KG1 (cell line): ENCODE results near the gene SASS6.

ENCODE experiments used
- DNase-seq: peaks from one replicate; lab custom pipeline; 2025; lab: John Stamatoyannopoulos, UW

SASS6 gene, protein sequence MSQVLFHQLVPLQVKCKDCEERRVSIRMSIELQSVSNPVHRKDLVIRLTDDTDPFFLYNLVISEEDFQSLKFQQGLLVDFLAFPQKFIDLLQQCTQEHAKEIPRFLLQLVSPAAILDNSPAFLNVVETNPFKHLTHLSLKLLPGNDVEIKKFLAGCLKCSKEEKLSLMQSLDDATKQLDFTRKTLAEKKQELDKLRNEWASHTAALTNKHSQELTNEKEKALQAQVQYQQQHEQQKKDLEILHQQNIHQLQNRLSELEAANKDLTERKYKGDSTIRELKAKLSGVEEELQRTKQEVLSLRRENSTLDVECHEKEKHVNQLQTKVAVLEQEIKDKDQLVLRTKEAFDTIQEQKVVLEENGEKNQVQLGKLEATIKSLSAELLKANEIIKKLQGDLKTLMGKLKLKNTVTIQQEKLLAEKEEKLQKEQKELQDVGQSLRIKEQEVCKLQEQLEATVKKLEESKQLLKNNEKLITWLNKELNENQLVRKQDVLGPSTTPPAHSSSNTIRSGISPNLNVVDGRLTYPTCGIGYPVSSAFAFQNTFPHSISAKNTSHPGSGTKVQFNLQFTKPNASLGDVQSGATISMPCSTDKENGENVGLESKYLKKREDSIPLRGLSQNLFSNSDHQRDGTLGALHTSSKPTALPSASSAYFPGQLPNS

DNA sequence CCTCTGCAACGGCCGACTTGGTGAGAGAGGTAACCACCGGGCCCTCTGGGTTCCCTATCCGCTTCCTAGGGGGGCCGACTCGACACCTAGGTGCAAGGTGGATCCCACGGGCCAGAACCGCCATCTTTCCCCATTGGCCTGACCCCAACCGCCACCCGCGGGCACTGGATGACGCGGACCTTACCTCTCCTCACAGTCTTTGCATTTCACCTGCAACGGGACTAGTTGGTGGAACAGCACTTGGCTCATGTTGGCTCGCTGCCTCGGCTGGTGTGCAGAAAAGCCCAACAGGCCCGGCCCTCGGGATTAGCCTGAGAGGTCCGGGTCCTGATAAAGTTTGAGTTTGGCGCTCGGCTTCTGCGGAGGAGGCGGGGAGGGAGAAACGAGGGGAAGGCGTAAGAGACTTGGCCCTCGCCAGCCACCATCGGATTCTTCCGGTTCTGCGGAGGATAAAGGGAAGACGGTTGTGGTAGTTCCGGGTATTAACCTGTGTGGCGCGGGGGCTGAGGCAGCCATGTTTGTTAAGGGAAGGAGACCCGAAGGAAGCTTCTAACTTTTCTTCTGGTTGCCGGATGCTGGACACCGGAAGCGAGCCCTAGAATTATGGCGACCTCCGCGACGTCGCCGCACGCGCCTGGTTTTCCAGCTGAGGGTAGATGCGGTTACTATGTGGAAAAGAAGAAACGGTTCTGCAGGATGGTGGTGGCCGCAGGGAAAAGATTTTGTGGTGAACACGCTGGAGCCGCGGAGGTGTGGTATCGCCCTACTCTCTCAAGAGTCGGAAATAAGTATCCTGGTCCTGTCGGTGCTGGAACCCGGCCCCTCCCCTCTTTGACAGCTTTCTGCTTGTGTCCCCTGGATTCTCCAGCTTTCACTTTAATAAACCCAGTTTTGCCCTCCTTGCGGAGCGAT lies at the start of gene SASS6, which contains the start of gene TRMT13:
Gene SASS6 (minus strand): TSS at position 365 of the 912 bp plus-strand sequence. CDS start 116 bp downstream, at position 249.
Gene TRMT13 (plus strand): TSS at position 598 of the 912 bp plus-strand sequence. CDS start 6 bp downstream, at position 604.
- DNase-seq = peak; percentile 92

GRCh38 chr1:100178091-100178490 lies 45.4 kb upstream of the SASS6 start, which contains the start of gene LRRC39:
Gene LRRC39, minus strand, starts transcription at chr1:100178256. Its CDS starts 9,740 bp downstream, at chr1:100168516.
- DNase-seq = no peak

- DNase-seq = no peak
Observed at GRCh38 chr1:100177295-100178041, 44.7 kb upstream of the SASS6 start.

- no peak for DNase-seq
Observed at GRCh38 chr1:100168051-100168450, 35.3 kb upstream of the SASS6 start.

DNA sequence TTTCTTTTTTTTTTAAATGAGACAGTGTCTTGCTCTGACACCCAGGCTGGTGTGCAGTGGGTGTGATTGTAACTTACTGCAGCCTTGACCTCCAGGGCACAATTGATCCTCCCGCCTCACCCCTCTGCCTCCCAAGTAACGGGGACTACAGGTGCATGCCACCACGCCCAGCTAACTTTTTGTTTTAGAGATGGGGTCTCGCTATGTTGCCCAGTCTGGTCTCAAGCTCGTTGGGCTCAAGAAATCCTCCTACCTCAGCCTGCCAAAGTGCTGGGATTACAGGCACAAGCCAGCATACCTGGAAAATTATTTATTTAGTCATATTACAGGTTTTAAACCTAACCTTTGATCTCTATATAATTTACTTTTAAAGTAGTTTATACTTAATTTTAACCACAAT lies 32.0 kb upstream of the SASS6 start:
- DNase-seq = no peak

- no peak for DNase-seq
Observed at GRCh38 chr1:100164216-100164615, 31.5 kb upstream of the SASS6 start.

DNA sequence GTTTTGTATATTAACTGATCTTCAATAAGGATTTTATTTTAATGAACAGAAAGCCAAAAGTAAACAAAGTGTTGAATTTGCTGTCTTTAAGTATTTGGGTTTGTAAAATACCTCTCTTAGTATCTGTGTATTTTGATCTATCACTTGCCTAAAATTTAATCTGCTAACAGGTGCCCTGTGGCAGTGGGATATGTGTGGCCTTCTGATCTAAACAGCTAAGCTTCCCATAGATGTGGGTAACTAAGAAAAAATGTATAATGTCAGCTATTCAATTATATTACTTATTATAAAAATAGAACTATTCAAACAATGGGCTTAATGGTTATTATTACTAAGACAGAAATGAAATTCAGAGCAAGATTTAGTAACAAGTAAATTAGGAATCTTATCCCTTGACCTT lies 30.2 kb upstream of the SASS6 start:
- DNase-seq = no peak

DNA sequence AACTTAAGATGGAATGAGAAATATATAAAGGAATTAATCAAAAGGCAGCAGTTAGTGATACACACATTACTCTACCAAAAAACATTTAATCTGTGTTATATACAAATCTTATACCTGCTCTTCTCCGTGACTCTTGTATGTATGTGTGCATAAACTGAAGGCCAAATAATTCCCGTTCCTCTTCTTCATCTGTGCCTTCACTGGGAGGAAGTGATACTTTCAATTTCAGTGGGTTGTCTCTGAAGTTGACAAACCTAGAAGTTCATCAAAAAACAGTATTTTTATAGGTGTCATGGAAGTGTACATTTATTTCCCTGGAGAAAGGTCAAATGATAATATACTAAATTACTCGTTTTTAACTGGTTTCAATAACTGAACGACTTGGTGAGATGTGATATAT lies 19.5 kb upstream of the SASS6 start:
- DNase-seq = no peak

- no peak for DNase-seq
Observed at GRCh38 chr1:100151679-100152078, 18.9 kb upstream of the SASS6 start.

- DNase-seq = no peak
Observed at GRCh38 chr1:100147875-100148274, 15.1 kb upstream of the SASS6 start.

DNA sequence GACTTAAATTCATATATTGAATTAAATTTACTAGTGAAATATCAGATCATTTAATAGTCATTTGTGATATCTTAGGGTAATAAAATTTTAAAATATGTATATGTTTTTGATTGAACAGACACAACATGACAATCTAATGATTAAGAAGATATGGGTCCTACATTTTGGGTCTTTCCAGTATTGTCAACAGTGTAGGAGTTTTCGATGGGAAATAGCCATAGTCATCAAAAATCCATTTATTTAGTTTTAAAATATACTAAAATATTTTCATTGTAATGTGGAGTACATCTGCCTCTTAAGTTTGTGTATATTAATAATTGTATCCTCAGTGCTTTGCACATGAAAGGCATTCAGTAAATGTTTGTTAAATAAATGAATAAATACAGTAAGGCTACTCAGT lies 14.2 kb upstream of the SASS6 start:
- DNase-seq = no peak

DNA sequence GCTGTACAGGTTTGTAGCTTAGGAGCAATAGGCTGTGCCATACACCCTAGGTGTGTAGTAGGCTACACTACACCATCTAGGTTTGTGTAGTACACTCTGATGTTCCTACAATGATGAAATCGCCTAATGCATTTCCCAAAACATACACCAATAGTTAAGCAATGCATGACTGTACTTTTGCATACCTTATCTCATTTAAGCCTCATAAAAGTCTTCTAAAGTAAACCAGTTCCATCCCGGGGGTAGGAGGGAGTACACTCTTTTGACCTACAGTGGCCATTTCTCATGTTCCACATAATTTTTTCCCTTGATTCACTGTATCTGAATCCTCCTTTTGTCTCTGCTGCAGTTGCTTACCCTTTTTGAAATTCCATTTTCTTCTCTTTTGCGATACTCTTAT lies 12.4 kb upstream of the SASS6 start:
- DNase-seq = no peak

DNA sequence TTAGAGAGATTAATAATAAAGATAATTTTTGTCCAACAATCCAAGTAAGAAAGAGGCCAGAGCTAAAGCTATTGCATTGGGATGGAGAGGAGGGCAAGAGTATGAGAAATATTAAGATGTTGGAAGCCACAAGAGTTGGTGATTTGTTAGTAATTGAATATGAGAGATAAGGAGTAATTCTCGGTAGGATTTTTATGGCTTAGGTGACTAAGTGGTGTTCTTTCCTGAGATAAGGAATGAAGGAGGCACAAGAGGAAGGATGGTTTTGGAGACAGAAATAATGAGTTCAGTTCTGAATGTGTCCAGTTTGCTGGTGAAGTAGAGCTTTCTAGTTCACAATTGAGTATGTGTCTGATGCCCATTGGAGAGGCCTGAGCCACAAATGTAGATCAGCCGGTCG lies 9.6 kb upstream of the SASS6 start:
- DNase-seq = no peak

GRCh38 chr1:100141192-100141591 lies 8.5 kb upstream of the SASS6 start:
- no peak for DNase-seq

DNA sequence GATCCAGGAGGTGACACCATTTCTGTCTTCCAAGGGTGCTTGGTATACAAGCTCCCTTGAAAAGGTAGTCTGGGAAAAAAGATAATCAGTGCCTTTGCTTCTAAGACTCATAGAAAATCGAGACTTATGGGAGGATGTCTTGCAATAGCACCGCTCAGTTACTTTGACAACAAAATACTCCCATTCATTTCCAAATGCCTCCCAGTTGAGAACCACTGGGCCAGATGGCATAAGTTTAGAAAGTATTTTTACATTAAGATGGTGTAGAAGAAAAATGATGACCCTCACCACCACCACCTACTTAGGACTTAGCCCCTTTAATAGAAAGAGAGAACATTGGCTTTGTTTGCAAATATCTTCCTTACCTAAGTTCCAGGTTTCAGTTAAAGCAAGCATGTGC lies 4.9 kb upstream of the SASS6 start:
- no peak for DNase-seq

DNA sequence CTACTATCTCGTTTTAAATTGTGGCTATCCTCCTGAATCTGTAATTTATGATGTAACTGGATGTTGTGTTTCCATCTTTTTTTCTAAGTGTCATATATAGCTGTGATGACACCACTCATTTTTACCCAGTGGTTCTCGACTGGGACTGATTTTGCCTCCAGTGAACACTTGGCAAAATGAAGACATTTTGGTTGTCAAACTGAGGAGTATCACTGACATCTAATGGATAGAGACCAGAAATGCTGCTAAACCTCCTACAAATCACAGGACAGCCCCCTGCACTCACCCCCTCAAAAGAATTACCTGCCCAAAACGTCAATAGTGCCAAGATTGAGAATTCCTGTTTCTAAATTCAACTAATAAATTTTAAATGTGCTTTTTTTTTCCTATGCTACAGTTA lies 2.1 kb upstream of the SASS6 start:
- DNase-seq = no peak

GRCh38 chr1:100131623-100132022 lies 1.1 kb downstream of the SASS6 start:
- no peak for DNase-seq

DNA sequence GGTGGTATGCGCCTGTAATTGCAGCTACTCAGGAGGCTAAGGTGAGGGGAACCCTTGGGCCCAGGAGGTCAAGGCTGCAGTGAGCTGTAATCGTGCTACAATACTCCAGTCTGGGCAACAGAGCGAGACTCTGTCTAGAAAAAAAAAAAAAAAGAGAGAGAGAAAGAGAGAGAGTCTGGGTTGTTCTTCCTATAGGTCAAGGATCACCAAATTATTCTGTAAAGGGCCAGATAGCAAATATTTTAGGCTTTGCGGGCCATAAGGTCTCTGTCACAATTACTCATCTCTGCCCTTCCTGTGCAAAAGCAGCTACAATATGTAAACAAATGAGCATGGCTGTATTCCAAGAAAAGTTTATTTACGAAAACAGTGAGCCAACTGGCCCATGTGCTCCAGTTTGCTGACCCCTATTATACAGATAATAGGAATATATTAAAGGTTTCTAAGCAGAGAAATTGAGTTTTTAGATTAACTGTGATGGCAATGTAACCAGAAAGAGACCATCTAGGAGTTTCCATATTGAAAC lies 2.1 kb downstream of the SASS6 start:
- DNase-seq = no peak

- DNase-seq = no peak
Observed at GRCh38 chr1:100127226-100127625, 5.5 kb downstream of the SASS6 start.

DNA sequence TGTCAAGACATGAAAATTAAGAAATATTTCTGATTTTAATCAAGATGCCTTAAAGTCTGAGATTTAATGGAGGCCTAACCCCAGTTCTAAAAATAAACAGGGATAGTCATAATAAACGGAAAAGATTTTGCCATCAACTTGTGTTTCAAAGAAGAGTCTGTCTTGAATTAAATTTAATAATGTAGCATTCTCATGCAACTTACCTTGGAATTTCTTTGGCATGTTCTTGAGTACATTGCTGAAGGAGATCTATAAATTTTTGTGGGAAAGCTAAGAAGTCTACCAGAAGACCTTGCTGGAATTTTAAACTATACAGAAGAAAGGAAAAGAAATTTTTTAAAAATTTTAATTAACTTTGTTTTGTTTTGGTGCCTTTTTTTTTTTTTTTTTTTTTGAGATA lies 10.6 kb downstream of the SASS6 start:
- no peak for DNase-seq

GRCh38 chr1:100115524-100115923 lies 17.2 kb downstream of the SASS6 start:
- no peak for DNase-seq
